ENCODE results near the gene FAM3D. TPM values are rescaled to one million over a fixed set of nuclear protein-coding genes. Genes with fewer than 3 reads are reported as not detected.
A peak's percentile ranks its signal among the peaks of the same experiment; 100 is the strongest.

FAM3D gene
- total RNA-seq, 1 donor from 2014 or later: 0.35 TPM

DNA sequence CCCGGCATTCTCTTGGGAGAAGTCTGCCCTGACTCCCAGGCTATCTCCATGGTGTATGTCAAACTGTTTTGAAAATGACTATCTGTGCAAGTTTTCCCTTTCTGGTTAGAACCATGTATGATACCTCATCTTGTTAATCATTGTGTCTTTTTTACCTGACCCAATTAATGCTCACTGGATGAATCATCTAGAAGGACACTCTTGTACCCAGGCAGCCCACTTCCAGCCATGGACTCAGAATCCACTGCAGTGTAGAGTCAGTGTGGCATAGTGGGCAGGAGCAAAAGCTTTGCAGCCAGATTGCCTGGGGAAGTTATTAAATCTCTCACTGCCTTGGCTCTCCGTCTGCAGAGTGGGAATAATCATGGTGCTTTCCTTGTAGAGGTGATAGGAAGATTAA lies 1.2 kb downstream of the FAM3D start:
- Mint-ChIP-seq H3K4me3 (no peak overlapping the region), H3K4me1 (peaks cover 20% of the 10 kb centered on the region), H3K9me3 (peaks cover 2% of the 10 kb centered on the region), H3K36me3 (ENCODE audit: low read depth) (no peaks in the 10 kb centered on the region), H3K27ac (ENCODE audit: unreplicated experiment) (no peak overlapping the region), H3K27me3 (ENCODE audit: low read depth) (no peaks in the 10 kb centered on the region)
- no peak for DNase-seq (ENCODE audit: low read depth, low spot score)
- TF ChIP-seq, protein P1, sequence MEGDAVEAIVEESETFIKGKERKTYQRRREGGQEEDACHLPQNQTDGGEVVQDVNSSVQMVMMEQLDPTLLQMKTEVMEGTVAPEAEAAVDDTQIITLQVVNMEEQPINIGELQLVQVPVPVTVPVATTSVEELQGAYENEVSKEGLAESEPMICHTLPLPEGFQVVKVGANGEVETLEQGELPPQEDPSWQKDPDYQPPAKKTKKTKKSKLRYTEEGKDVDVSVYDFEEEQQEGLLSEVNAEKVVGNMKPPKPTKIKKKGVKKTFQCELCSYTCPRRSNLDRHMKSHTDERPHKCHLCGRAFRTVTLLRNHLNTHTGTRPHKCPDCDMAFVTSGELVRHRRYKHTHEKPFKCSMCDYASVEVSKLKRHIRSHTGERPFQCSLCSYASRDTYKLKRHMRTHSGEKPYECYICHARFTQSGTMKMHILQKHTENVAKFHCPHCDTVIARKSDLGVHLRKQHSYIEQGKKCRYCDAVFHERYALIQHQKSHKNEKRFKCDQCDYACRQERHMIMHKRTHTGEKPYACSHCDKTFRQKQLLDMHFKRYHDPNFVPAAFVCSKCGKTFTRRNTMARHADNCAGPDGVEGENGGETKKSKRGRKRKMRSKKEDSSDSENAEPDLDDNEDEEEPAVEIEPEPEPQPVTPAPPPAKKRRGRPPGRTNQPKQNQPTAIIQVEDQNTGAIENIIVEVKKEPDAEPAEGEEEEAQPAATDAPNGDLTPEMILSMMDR (conservative IDR thresholded peaks at IDR 0.05): no peak

DNA sequence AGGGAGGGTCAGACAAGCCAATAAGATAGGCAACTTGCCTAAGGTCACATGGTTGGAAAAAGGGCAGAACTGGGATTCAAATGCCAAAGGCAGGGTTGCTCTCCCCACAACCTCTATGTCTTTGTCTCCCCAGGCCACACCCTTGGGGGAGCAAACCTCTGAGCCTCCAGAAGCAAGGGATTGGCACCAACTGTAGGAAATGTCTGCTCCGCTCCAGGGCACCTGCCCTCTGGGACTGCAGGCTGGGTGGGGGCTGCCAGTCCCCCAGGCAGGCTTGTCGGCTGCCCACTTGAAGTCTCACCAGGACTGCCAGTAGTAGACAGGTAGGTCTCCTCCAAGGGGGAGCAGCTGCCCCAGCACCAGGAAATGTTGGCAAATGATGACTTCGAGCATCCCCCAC lies 2.0 kb downstream of the FAM3D start:
- Mint-ChIP-seq H3K4me1 (peaks cover 20% of the 10 kb centered on the region), H3K4me3 (no peak overlapping the region), H3K27me3 (ENCODE audit: low read depth) (no peaks in the 10 kb centered on the region), H3K36me3 (ENCODE audit: low read depth) (no peaks in the 10 kb centered on the region), H3K27ac (ENCODE audit: unreplicated experiment) (no peak overlapping the region), H3K9me3 (peaks cover 2% of the 10 kb centered on the region)
- no peak for DNase-seq (ENCODE audit: low read depth, low spot score)
- TF ChIP-seq, protein P1 (conservative IDR thresholded peaks at IDR 0.05): no peak

DNA sequence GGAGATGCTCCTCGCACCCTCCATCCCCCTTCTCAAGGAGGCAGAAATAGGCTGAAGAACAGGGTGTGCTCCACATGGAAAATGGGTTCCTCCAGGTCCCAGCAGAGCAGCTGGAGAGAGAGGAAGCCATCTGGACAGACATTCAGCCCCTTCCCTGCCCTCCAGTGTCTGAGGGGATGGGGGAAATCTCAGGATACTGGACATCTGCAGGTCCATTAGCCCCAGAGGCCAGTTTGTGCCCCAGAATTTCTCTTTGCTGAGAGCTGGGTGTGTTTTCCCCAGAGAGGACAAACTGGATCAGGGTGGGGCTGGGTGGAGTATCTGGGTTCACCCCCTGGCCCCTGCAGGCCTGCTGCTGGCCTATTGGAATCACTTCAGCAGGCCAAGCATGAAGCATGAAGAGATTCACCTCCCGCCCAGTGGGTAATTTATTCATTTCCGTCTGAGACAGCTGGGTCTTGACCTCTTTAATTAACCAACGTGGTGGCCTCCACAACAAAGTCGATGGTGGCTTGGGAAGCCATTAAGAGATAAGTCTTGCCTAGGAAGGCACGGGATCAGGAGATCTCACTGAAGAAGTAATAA lies 4.6 kb downstream of the FAM3D start:
- DNase-seq (ENCODE audit: low read depth, low spot score): no peak
- H3K9me3 Mint-ChIP-seq: no peaks in the 10 kb centered on the region
- no peak overlapping the region for H3K4me3 Mint-ChIP-seq
- H3K27ac Mint-ChIP-seq (ENCODE audit: unreplicated experiment): no peak overlapping the region
- H3K27me3 Mint-ChIP-seq (ENCODE audit: low read depth): no peaks in the 10 kb centered on the region
- no peaks in the 10 kb centered on the region for H3K36me3 Mint-ChIP-seq (ENCODE audit: low read depth)
- TF ChIP-seq, protein P1 (conservative IDR thresholded peaks at IDR 0.05): no peak
- peaks cover 10% of the 10 kb centered on the region for H3K4me1 Mint-ChIP-seq

DNA sequence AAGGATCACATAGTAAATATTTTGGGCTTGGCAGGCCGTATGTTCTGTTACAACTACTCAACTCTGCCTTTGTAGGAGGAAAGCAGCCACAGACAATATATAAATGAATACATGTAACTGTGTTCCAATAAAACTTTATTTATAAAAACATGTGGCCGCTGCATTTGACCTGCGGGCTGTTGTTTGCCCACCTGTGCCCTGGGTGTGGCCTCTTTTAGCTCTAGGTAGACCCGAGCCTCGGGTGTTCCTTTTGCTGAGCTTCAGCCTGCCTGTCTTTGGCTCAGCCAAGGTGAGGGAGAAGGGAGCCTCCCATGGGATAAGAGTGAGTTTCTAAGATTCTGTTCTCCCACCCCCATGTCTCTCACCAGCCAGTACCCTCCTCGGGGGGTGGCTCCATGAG lies 5.6 kb downstream of the FAM3D start:
- TF ChIP-seq, protein P1 (conservative IDR thresholded peaks at IDR 0.05): no peak

DNA sequence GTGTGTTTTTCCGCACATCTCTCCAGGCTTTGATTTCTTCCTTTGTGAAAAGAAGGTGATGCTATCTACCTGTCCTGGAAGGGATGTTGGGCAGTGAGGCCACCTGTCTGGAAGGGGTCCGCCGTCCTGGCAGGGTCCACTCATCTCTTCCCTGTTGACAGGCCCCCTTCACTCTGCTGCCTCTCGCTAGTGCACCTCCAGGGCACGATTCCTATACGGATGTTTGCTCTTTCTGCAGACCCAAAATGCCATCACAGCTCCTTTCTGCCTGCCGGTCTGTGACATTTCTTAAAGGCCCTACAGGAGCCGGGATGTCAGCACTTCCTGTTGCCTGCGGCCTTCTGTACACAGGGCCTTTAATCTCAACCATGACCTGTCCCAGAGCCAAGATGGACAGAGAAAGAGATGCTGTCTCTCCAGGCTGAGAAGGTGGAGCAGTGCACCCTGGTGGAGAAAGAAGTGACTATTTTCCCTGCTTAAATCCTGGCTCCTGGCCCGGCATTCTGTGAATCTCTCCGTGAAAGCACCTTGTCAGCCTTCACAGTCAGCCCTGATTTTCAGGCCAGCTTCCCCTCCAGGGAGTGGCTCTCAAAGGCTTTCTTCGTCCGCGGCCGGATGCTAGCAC lies 7.4 kb downstream of the FAM3D start:
- H3K27me3 Mint-ChIP-seq (ENCODE audit: low read depth): peaks cover 5% of the 10 kb centered on the region
- DNase-seq (ENCODE audit: low read depth, low spot score): no peak
- peaks cover 4% of the 10 kb centered on the region for H3K4me1 Mint-ChIP-seq
- H3K27ac Mint-ChIP-seq (ENCODE audit: unreplicated experiment): no peak overlapping the region
- H3K4me3 Mint-ChIP-seq: no peak overlapping the region
- no peaks in the 10 kb centered on the region for H3K9me3 Mint-ChIP-seq
- no peaks in the 10 kb centered on the region for H3K36me3 Mint-ChIP-seq (ENCODE audit: low read depth)
- TF ChIP-seq, protein P1 (conservative IDR thresholded peaks at IDR 0.05): peak; percentile 46

More for the DNA sequence above, 5.6 kb downstream of the FAM3D start:
- Mint-ChIP-seq H3K36me3 (ENCODE audit: low read depth) (no peaks in the 10 kb centered on the region), H3K27ac (ENCODE audit: unreplicated experiment) (peak overlapping the region; percentile 50), H3K27me3 (ENCODE audit: low read depth) (peaks cover 3% of the 10 kb centered on the region), H3K4me3 (no peak overlapping the region), H3K4me1 (peaks cover 4% of the 10 kb centered on the region), H3K9me3 (no peaks in the 10 kb centered on the region)
- no peak for DNase-seq (ENCODE audit: low read depth, low spot score)

Data from neural crest cell (in vitro differentiated cells).